ENCODE measurements around the gene EDAR. TPM values are rescaled to one million over a fixed set of nuclear protein-coding genes. Genes with fewer than 3 reads are reported as not detected.

Gene EDAR
- total and polyA plus RNA-seq, 2 of the 8 experiments (the other 6 are each of a cell fraction or from before 2014, with no cell fraction given): not detected

- TF ChIP-seq CHD7 (IDR thresholded peaks at IDR 0.05; ENCODE audit: insufficient replicate concordance, low read length) (no peak), CTBP2 (IDR thresholded peaks at IDR 0.05; ENCODE audit: borderline replicate concordance, insufficient read depth, insufficient read length, low read length) (no peak), TAF7 (optimal IDR thresholded peaks at IDR 0.05; ENCODE audit: borderline replicate concordance, low read depth, low read length) (no peak), RFX5 (IDR thresholded peaks at IDR 0.05; ENCODE audit: borderline replicate concordance, low read depth, low read length) (no peak), POLR2A (IDR thresholded peaks at IDR 0.05; ENCODE audit: control extremely low read depth in 1 of 2, low read depth in 2 of 2, low read length in 2 of 2) (no peak), CTCF (IDR thresholded peaks at IDR 0.05; ENCODE audit: control extremely low read depth in 1 of 3, insufficient read depth in 1 of 3, low read depth in 1 of 3, low read length in 3 of 3) (no peak), NANOG (IDR thresholded peaks at IDR 0.05; ENCODE audit: insufficient read depth, low read depth, low read length, poor library complexity, severe bottlenecking) (no peak), CREB1 (IDR thresholded peaks at IDR 0.05) (no peak), SIRT6 (IDR thresholded peaks at IDR 0.05; ENCODE audit: low read length) (no peak)
Measured at GRCh38 chr2:108920686-108921085, 68.3 kb downstream of the EDAR start (continued).

All from H1 (cell line).